NCI-H187 treated with DMSO at 0.1 percent for 48 hours (cell line): ENCODE measurements around the gene E2F1.

Experiments
- DNase-seq: peaks from one replicate; lab custom pipeline; 2025; lab: John Stamatoyannopoulos, UW

The E2F1 gene

DNA sequence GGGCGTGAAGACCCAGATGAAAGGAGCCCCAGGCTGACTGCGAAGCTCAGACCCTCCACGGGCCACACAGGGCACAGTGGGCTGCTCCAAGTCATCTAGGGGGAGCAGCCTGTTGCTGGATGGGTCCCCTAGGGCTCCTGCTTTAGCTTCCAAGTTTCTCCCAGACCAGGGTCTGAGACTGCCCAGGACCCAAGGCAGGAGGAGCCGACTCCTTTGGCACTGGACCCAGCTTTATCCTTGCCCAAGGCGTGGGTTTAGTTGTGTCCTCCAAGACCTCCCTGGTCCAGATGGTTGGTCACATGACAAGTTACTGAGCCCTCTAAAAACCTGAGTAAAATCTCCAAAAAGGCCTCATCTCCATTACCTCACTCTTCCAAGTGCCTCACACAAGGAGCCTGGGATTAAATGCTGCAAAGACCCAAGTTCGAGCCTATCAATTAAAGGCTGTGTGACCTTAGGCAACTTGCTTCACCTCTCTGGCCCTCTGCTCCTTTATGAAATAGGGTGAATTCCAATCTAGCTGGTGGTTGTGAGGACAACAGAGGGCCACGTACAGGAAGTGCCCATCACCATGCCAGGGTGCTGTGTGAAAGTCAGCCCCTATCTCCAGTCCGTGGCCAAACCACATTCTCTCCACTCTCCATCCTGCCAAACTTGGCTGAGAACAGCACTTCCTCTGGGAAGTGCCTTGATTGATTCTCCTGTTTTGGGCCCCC lies 14.5 kb downstream of the E2F1 start:
- no peak for DNase-seq

DNA sequence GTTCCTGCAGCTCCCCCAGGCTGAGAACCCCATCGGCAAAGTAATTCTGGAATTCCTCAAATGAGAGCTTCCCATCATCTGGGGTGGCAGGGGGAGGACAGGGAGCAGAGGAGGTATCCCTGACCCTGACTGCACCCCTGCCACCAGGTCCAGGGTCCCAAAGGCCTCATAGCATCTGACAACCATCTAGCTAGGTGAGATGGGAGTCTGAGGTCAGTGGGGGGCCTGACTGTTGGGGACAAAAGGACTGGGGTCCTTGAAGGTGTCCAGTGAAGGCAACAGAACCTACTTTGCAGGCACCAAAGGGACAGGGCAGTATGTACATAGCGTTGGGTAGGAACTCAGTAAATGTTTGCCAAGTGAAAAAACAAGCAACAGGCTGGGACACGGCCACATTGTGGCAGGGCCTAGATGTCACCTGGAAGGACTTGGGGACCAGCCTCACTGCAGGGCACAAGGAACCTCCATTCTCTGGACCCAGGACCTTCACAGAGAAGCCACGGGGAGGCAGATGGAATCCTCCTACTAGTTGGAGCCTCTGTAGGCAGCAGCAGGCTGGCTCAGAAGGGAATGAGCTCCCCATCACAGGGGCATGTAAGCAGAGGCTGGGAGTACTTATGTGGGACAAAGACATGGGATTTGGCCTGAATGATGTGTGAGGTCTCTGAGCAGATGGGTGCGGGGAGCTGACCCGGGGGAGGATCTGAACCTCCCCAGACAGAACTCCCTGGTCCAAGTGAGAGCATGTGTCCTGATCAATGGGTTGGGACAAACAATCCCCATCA lies 15.3 kb downstream of the E2F1 start:
- DNase-seq: no peak

DNA sequence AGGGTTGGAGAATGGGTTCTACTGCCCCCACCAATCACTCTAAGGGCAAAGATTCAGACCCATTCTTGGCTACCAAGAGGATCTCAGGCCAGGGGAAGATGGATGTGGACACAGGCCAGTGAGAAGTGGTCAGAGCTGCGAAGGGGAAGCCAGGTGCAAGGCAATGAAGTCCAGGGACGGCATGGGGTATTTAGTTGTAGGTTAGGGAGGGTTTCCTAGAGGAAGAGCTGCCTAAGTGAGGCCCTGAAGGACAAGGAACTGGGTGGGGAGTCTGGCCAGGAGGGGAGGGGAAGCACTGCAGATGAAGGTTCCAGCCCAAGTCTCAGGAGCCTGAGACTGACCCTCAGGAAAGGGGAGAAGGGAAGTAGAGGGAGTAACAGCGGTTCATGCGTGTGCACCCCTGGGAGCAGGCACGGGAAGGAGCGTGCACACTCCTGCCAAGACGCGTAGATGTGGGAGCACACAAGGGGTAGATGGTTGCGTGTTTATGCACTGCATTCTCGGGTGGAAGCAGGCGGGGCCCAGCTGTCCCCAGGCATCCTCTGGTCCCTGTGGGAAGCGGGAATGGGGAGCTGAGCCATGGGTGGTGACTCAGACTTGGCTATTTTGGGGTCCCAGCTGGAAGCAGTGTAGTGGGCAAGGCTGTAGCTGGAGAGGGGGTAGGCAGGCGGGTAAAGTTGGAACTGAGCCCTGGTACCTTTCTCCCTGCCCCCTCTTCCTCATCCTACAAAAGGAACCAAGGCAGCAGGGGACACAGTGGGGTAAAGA lies 16.1 kb downstream of the E2F1 start:
- no peak for DNase-seq

DNA sequence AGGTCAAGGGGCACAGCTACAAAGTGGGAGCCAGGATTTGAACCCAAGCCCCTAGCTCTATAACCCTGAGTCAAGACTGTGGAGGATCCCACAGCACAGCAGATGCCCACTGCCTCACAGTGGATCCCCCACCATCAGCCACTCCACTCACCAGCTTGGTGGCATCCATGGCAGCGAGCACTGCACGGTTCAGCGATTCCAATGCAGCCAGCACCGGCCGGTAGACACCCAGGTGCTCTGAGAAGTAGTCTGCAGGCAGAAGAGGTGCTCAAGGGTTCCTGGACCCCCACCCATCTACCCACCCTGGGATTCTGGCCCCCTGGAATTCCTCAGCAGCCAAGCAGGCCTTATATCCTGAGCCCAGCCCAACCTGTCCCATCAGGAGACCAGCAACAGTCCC lies 17.0 kb downstream of the E2F1 start:
- DNase-seq: no peak

DNA sequence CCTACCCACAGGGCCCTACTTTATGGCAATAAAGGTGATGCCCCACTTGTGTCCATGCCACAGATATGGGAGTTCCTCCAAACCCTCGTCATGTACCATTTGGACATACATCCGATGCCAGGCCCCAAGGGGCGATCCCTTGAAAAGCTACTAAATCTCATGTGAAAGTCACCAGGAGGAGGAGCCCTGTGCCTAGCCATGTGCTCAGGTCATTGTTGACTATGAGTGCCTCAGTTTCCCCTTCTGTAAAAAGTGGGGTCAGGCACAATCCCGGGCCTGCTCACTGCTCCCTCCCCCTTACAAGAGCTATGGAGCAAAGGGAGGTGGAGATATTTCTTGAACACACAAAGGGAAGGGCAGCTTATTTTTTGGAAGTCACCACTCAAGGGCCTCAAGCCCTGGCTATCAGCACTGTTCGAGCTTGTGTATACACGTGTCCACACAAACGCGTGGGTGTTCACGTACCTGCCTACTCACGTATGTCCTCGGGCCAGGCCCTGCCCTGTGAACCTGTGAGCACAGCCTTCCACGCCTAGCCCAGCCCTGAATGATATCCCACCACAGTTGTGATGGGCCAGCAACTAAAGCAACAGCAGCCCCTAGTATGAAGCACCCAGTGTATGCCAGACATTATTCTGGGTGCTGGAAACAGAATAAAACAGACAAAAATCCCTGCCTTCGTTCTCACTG lies 17.6 kb downstream of the E2F1 start:
- DNase-seq: no peak

DNA sequence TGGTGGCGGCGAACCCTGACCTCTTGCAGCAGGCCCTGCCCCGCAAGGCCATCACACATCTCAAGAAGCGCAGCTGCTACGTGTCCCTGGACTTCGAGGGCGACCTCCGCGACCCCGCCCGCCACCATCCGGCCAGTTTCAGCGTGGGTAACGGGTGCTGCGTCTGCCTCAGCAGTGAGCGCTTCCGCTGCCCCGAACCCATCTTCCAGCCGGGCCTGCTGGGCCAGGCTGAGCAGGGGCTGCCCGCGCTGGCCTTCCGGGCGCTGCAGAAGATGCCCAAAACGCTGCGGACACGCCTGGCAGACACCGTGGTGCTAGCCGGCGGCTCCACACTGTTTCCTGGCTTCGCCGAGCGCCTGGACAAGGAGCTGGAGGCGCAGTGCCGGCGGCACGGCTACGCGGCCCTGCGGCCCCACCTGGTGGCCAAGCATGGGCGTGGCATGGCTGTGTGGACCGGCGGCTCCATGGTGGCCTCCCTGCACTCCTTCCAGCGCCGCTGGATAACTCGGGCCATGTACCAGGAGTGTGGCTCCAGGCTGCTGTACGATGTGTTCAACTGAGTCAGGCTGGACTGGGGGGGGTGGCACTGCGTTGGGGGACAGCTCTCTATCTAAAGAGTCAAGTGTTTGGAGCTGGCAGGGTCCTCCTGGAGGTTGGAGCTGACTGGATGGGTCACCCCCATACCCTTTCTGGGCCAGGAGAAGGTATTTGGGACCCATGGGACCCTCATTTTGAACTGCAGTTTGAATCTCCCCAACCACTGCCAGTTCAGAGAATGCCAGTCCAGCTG lies 18.3 kb downstream of the E2F1 start:
- peak; percentile 38 for DNase-seq

DNA sequence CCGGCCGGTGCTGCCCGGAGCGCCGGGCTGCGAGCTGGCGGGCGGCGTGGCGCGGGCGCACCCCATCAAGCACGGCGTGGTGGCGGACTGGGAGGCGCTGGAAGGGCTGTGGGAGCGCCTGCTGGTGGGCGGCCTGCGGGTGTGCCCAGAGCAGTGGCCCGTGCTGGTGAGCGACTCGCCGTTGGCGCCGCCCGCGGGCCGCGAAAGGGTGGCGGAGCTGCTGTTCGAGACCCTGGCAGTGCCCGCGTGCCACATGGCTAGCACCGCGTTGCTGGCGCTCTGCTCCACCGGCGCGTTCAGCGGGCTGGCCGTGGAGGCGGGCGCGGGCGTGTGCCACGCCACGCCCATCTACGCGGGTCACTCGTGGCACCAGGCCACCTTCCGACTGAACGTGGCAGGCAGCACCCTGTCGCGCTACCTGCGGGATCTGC lies 18.9 kb downstream of the E2F1 start:
- DNase-seq: no peak

DNA sequence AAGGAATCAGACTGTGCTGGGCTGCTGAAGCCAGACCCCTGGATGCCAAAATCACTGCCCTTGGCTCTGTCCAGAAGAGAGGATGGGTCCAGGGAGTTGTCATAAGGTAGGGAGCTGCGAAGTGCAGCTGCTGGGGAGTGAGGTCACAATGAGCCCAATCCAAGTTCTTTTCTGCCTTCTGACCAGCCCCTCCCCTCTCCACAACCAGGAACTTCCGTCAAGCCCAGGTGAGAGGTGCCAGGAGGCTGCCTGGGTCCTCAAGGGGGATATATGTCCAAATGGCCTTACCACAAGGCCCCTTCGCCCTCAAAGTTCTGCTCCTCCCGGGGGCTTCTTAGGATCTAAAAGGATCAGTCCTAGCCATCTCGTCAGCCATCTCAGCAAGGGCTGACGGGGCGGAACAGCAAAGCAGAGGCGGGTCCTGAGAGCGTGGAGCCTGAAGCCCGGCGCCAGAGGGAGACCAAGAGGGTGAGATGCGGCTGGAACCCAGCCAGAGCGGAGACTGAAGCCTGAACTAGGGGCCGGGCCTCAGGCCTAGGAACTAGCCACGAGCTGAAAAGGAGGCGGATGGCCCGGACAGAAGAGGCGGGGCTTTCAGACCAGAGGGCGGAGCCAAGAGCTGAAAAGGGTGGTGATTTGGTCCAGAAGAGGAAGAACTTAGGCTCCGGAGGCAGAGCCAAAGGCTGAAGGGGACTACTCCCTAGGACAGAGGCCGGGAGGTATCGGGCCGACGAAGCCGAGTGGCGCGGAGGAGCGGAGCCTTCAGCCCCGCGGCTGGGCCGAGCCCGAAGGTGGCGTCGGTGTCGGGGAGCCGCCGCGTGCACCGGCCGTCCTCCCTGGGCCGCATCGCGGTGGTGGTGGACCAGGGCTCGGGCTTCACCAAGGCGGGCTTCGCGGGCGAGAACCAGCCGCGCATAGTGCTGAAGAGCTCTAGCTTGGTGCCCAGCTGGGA lies 19.6 kb downstream of the E2F1 start, which contains the start of gene ACTL10:
TSS of gene ACTL10 (plus strand) at position 651 of the 952 bp plus-strand sequence. CDS start 555 bp downstream, outside the sequence.
- peak; percentile 90 for DNase-seq

DNA sequence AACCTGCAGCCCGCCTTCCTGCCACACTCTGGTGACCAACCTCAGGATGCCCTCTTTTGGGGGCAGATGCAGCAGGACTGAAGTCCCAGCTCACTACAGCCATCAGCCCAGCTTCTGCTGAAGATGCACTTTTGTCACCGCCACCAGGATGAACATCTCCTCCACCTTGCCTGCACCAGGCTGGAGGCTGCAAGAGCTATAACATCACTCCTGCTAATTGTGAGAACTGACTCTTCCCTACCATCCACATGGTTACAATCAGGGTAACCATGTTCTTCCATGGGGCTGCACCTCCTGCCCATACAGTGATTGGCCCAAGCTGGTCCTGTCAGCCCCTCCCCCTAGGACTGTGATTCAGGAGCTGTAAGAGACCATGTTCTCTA lies 21.4 kb downstream of the E2F1 start:
- DNase-seq: no peak

DNA sequence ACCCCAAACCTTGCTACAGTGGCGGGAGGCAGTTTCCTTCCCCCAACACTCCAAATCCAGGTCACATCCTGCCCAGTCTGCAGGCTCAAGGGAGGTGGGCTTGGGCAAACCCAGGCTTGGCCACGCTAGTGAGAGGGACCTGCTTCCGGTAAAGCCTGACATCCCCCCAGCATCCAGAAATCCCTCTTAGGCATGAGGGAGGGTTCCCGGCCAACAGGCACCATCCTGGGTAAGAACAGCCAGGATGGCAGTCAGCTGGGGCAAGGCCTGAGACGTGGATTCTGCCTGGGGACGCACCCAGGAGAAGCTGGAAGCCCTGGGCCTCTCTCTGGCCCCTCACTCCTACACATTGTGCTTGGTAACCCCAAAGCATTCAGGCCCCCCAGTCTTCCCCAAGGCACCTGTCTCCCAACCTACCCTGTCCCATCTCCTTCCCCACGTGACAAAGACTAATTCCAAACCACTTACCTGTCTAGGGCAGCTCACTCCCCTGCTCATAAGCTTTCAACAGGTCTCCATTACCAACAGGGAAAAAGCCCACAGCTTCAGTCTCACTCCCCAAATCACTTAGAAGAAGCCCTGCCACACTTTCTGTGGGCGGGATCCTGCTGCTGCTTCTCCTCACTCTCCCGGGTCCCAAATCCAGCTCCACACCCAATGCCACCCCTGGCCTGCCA lies 22.0 kb downstream of the E2F1 start:
- DNase-seq: no peak

DNA sequence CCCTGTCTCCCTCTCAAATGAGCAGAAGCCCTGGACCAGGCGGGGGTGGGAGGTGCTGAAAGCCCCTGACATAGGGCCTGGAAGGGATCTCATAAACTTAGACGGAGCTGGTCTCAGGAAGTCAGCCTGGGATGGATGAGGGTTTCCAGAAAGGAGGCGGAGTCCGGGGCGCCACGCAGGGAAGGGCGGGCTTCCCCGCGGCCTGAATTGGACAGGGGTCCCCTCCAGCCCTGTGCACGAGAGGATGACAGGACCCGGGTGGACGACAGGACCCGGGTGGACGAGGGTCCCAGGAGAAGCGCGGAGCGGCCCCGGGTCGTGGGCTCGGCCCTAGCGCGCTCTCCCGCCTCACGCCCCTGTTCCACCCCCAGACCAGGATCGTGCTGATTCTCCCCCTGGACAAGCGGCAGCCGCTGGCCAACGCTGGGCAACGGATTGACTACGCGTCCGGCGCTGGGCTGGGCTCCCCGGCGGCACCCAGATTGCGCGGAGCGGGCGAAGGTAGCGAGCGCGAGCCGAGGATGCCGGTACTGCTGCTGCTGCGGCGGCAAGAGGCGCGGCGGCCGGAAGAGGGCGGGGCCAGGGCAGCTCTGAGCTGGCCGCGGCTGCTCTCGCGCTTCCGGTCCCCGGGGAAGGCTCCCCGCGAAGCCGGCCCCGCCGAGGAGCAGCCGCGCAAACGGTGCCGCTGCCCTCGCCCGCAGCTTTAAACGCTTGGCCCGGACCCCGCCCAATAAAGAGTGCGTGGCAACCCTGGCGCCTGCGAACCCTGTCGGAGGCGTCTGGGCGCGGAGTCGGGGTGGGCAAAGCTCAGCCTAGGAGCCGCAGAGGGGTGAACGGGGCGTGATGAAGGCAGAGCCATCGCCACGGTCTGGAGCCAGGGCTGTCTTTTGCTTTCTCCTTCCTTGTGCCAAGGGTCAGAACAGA lies 22.8 kb downstream of the E2F1 start:
- DNase-seq: no peak

DNA sequence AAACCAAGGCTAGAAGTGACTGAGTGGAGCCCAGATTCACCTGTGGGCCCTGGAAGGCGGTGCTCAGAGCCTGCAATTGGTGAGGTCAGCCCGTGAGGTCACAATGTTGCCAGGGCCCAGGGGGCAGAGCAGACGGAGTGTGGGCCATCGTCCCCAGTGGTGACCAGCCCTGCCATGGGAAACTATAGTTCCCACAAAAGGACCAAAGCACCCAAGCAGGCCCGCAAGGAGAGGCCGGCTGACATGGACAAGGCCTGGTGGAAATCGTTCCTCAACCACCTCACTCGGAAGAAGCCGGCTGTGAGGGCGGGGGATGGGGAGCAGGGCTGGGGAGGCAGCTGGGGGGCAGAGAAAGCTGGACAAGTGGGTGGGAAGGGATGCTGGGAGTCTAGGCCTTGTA lies 24.0 kb downstream of the E2F1 start, which contains the start of gene C20orf144:
TSS of gene C20orf144 (plus strand) at position 156 of the 400 bp plus-strand sequence. CDS start at position 175, 19 bp downstream.
- DNase-seq: no peak

DNA sequence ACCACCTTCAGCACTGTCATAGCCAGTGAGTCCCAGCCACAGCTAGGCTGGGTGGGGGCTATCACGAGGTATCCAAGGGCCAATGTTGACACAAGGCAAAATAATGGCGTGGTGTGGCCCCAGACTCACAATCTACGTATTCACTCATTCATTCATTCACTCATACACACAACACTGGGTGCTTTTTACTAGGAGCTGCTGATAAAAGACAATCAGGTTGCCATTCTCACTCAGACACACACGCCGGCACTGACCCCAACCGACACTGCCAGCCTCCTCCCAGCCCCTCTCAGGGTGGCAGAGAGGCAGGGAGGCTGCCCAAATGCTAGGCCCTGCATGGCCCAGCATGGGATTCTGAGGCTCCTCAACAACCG lies 25.5 kb downstream of the E2F1 start:
- no peak for DNase-seq

DNA sequence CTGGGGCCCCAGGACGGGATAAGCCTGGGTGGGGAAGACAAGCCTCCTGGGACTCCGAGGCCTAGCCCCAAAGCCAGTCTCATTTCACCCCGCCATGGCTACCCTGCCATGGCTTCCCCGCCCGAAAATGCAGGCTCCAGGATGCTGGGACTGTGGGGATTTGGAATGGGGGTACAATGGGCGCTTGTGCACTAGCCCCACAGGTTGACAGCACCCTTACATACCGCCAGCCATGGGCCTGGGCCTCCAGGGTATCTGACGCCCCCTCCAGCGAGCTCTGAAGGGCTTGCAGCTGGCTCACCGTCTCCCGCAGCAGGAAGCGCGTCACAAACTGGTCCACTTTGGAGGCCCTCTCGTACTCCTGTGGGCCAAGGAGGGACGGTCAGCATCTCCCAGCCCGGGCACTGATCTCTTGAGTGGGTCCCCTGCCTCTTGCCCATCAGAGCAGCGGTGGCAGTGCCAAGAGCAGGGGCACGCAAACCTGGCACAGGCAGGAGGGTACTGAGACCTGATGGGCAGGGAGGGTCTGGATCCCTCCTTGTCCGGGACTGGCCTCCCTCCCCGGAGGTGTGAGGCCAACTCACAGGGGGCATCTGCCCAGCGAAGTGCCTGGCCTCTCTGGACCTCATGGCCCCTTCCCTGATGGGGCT lies 26.0 kb downstream of the E2F1 start:
- no peak for DNase-seq

DNA sequence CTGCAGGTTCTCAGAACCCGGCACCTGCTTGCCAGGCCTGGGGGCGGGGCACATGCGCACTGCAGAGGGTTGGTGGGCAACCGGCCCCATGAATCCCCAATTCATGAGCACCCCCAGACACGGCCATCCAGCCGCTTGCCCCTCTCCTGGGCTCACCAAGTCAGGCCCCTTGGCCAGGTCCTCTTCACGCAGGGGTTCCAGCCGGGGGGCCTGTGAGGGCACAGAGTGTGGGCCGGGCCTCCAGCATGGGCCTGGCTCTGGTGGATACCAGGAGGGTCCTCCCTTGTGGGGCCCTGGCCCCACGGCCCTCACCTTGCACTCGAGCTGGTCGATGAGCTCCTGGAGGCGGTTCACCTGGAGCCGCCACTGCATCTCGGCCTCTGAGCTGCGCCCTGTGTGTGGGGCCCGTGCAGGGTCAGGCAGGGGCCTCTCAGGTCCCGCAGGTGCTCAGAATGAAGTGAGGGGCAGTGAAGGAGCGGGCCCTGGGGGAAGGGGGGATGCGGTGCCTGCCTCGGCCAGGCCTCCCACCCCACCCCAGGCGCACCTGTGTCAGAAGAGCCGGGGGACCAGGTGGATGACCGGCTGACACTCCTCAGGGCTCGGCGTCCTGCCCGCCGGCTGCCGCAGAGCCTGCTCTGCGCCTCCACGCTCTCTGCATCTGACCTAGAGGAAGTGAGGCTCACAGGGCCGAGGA lies 26.7 kb downstream of the E2F1 start:
- DNase-seq: no peak

DNA sequence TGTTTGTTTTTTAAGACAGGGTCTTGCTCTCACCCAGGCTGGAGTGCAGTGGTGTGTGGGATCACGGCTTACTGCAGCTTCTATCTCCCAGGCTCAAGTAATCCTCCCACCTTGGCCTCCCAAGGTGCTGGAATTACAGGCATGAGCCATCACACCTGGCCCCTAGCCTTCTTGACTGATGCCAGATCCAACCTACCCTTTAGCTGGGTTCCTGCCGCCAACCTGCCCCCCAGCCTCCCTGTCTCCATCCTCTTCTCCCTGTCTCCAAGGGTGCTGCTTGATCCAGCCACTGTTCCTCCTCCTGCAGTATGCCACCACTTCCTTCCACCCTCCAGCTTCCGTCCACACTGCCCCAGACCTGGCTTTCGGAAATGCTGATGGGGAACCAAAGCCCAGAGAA lies 27.3 kb downstream of the E2F1 start:
- DNase-seq: no peak

DNA sequence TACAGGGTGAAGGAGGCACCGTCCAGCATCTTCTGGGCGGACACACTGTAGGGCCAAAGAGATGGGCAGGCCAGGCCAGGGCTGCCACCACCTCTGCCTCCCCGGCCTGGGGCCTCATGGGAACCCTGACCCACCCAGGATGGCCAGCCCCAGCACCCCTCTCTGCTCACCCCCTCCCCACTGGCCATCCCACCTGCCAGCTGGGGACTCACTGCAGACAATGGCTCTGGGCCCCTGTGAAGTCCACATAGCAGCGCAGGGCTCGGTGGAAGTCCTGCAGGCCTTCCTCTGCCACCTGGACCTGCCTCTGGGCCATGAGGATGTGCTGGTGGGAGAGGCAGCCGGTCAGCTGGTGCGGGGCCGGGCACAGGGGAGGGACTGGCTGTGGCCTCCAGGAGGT lies 27.7 kb downstream of the E2F1 start:
- DNase-seq: no peak
